A673 (cell line): ENCODE data around the gene EEFSEC.

Source experiments
- CTCF ChIP-seq: fragments of 300-800, 200-600 bp; sonication (generic); conservative IDR thresholded peaks from 2 replicates; pipeline ENCODE4 v1.5.1; 2017; ENCODE audit warnings: low read depth, mild to moderate bottlenecking, antibody characterized with exemption, low read length, moderate library complexity, mixed read lengths
- EZH2 ChIP-seq: fragments of 200-600 bp; sonication (generic); IDR thresholded peaks from 2 replicates; pipeline ENCODE4 v1.6.1; 2017; ENCODE audit warnings: borderline replicate concordance, low read depth, mild to moderate bottlenecking, mixed read lengths, antibody characterized with exemption, low read length; ENCODE audit not compliant: poor library complexity, severe bottlenecking

- TF ChIP-seq CTCF (no peak), EZH2 (no peak)
Measured at GRCh38 chr3:128168836-128169235, 15.6 kb downstream of the EEFSEC start.
